K562 (cell line): ENCODE measurements around the gene FAM120C.

Experiments
- ATF2 ChIP-seq: sonication (generic); formaldehyde crosslinking; IDR thresholded peaks from 2 replicates; pipeline ENCODE4 v1.8.1; 2022; ENCODE audit warnings: missing genetic modification reagents
- COPS2 ChIP-seq: fragments of 450-650 bp; conservative IDR thresholded peaks from 2 replicates; pipeline ENCODE4 v1.6.1; 2016; ENCODE audit warnings: mild to moderate bottlenecking, moderate library complexity
- MYC ChIP-seq, 2 experiments: fragments of 250-450 bp in 1 of 2; sonication (Bioruptor Pico) in 1 of 2; IDR thresholded peaks; 2 replicates each; pipeline versions ENCODE4 v1.5.1 to v1.6.1; 2012 to 2021; ENCODE audit warnings: low read depth in 2 of 2, borderline replicate concordance in 1 of 2, improper control_type of control experiment in 1 of 2, low read length in 1 of 2, mild to moderate bottlenecking in 1 of 2, moderate library complexity in 1 of 2
- RBM25 ChIP-seq: fragments of 200-400 bp; formaldehyde crosslinking; IDR thresholded peaks from 2 replicates; pipeline ENCODE4 v1.6.1; 2018; ENCODE audit warnings: low read length, low read depth, moderate library complexity; ENCODE audit not compliant: severe bottlenecking
- TEAD4 ChIP-seq, 2 experiments: sonication (generic) in 1 of 2; formaldehyde crosslinking in 1 of 2; IDR thresholded peaks; 2 replicates each; pipeline versions ENCODE4 v1.6.1 to v1.8.0; 2012 to 2022; ENCODE audit warnings: borderline replicate concordance in 1 of 2, inconsistent platforms in 1 of 2, low read length in 1 of 2, mild to moderate bottlenecking in 1 of 2, missing genetic modification reagents in 1 of 2

DNA sequence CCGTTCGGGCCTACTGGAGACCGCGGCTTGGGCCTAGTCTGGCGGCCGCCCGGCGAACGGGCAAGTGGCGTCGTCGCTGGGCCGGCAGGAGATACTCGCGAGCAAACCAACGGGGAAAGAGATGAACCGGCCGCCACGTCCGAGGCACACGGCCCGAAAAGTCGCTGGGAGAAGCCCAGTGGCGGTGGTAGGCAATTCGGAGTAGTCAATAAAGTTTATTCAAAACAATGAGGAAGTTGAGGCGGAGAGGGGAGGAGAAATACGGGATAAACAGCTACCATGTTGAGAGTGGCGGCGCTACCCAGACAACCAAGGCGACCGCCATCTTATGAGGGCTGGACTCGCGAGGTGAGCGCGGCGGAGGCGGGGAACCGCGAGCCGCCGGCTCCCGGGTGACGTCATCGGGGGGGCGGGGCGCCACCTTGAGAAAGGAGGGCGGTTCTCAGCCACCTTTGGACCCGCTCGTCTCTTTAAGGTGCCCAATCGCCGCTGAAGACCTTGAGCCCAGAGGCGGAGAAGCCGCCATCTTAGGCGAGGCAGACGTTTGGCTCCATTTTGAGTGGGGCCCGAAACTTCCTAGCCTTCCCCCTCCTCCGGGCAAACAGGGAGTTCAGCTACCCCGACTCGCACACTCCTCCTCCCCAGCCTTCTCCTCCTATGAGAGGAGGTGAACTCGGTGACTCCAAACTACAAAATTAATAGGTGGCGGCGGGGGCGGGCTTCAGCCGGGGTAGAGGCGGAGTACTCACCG lies 138.8 kb downstream of the FAM120C start, which contains the start of gene PHF8:
- TF ChIP-seq ATF2 (CRISPR knock-in tag) = no peak
- peak; percentile 64 for TF ChIP-seq TEAD4 (IDR thresholded peaks at IDR 0.05; ENCODE audit: low read length)
- TF ChIP-seq TEAD4 (CRISPR knock-in tag; IDR thresholded peaks at IDR 0.05; ENCODE audit: borderline replicate concordance) = 0 out of 2 replicates have a peak, but pooled peaks have one; percentile 38
- no peak for TF ChIP-seq COPS2
- no peak for TF ChIP-seq RBM25
- TF ChIP-seq MYC (IDR thresholded peaks at IDR 0.05; ENCODE audit: low read depth, low read length) = no peak; the same call in 1 of the 2 replicates
- no peak for TF ChIP-seq MYC (CRISPR knock-in tag; IDR thresholded peaks at IDR 0.05; ENCODE audit: borderline replicate concordance, low read depth)
